B cell (primary cell): Measurements from ENCODE around the gene LRRC4C. TPM values are rescaled to one million over a fixed set of nuclear protein-coding genes. Genes with fewer than 3 reads are reported as not detected.

ENCODE experiments used
- ATAC-seq: fragments of 200-7000 bp; cut with Tn5 transposase; one replicate; pipeline ENCODE4 v1.10.0; 2021; ENCODE audit warnings: low read depth, mild to moderate bottlenecking, moderate number of reproducible peaks, moderate library complexity
- CTCF ChIA-PET: fragments of 350-600 bp; sonication (Branson Sonifier 250); formaldehyde crosslinking; loops from one replicate; lab custom pipeline; 2021; ENCODE audit warnings: antibody characterized with exemption, inconsistent platforms; lab: Charles Lee
- POLR2A ChIA-PET: fragments of 350-600 bp; sonication (Branson Sonifier 250); formaldehyde crosslinking; loops from one replicate; lab custom pipeline; 2021; ENCODE audit warnings: antibody characterized with exemption; lab: Charles Lee
- DNase-seq: peaks from one replicate; pipeline ENCODE4 v3.0.0; 2013
- H2AFZ ChIP-seq: 2 replicates; pipeline ENCODE4 v1.6.1; 2012; ENCODE audit warnings: mild to moderate bottlenecking, low read depth, low read length; ENCODE audit not compliant: insufficient read depth, poor library complexity, severe bottlenecking
- H3K27ac ChIP-seq, 2 donors: 1 replicate in 1 of 2; 2 replicates in 1 of 2; pipeline ENCODE4 v1.5.1; 2012 to 2013; ENCODE audit warnings: low read length in 2 of 2, mild to moderate bottlenecking in 2 of 2, moderate library complexity in 1 of 2
- H3K27me3 ChIP-seq, 4 experiments: fragments of 200-600 bp in 1 of 4; sonication (generic) in 1 of 4; replicated peaks in 1 of 4; 1 replicate in 2 of 4; 2 replicates in 2 of 4; pipeline versions ENCODE4 v1.6.1 to v1.7.0; 2013 to 2016; ENCODE audit warnings: low read length in 3 of 4, mild to moderate bottlenecking in 2 of 4, mixed read lengths in 1 of 4, moderate library complexity in 1 of 4; ENCODE audit not compliant: insufficient read depth in 4 of 4, control insufficient read depth in 3 of 4; ENCODE audit errors: control extremely low read depth in 1 of 4
- H3K36me3 ChIP-seq, 2 experiments: replicated peaks in 1 of 2; 1 replicate in 1 of 2; 2 replicates in 1 of 2; pipeline versions ENCODE4 v1.6.1 to v1.7.1; 2013; ENCODE audit warnings: low read length in 1 of 2; ENCODE audit not compliant: insufficient read depth in 2 of 2, control insufficient read depth in 1 of 2; ENCODE audit errors: control extremely low read depth in 1 of 2, extremely low read depth in 1 of 2
- H3K4me1 ChIP-seq, 2 donors: fragments of 200-600 bp in 1 of 2; sonication (generic) in 1 of 2; 1 replicate in 1 of 2; 2 replicates in 1 of 2; pipeline versions ENCODE4 v1.5.1 to v1.6.1; 2013 to 2017; ENCODE audit warnings: low read length in 2 of 2; ENCODE audit not compliant: control insufficient read depth in 2 of 2, insufficient read depth in 2 of 2
- H3K4me2 ChIP-seq: replicated peaks from 2 replicates; pipeline ENCODE3; 2012; ENCODE audit warnings: mild to moderate bottlenecking, low read depth, low read length; ENCODE audit not compliant: poor library complexity, severe bottlenecking
- H3K4me3 ChIP-seq, 5 experiments: fragments of 200-600 bp in 1 of 5; sonication (generic) in 1 of 5; 1 replicate in 3 of 5; 2 replicates in 2 of 5; pipeline versions ENCODE4 v1.5.1 to v1.7.0; 2011 to 2016; ENCODE audit warnings: low read length in 4 of 5, mild to moderate bottlenecking in 4 of 5, low read depth in 2 of 5, control low read depth in 1 of 5, moderate library complexity in 1 of 5; ENCODE audit not compliant: insufficient read depth in 1 of 5; ENCODE audit errors: control extremely low read depth in 1 of 5, extremely low read depth in 1 of 5
- H3K79me2 ChIP-seq: fragments of 200-600 bp; sonication (generic); one replicate; pipeline ENCODE4 v1.6.0; 2016; ENCODE audit warnings: low read length; ENCODE audit not compliant: control insufficient read depth, insufficient read depth
- H3K9ac ChIP-seq: fragments of 200-600 bp; sonication (generic); 2 replicates; pipeline ENCODE4 v1.6.1; 2017; ENCODE audit warnings: mild to moderate bottlenecking, low read length, moderate library complexity
- H3K9me3 ChIP-seq, 3 donors: one replicate each; pipeline versions ENCODE4 v1.6.1 to v1.7.1; 2013; ENCODE audit warnings: low read length in 2 of 3; ENCODE audit not compliant: control insufficient read depth in 2 of 3, insufficient read depth in 1 of 3; ENCODE audit errors: control extremely low read depth in 1 of 3
- H4K20me1 ChIP-seq: 2 replicates; pipeline ENCODE4 v1.6.0; 2012; ENCODE audit warnings: mild to moderate bottlenecking, low read length; ENCODE audit not compliant: insufficient read depth, control insufficient read depth, poor library complexity, severe bottlenecking
- H3K27ac Mint-ChIP-seq: one replicate; pipeline ENCODE4 v1.8.0; 2021; ENCODE audit warnings: mixed read lengths
- H3K27me3 Mint-ChIP-seq: one replicate; pipeline ENCODE4 v1.8.0; 2021; ENCODE audit warnings: mixed read lengths
- H3K4me1 Mint-ChIP-seq: one replicate; pipeline ENCODE4 v1.8.0; 2021; ENCODE audit warnings: mixed read lengths
- H3K4me3 Mint-ChIP-seq: one replicate; pipeline ENCODE4 v1.8.0; 2021; ENCODE audit warnings: mixed read lengths
- H3K9me3 Mint-ChIP-seq: one replicate; pipeline ENCODE4 v1.8.0; 2022; ENCODE audit warnings: mixed read lengths; ENCODE audit not compliant: insufficient read depth
- EZH2 ChIP-seq: IDR thresholded peaks from 2 replicates; pipeline ENCODE4 v1.6.1; 2012; ENCODE audit warnings: borderline replicate concordance, low read depth, mild to moderate bottlenecking, moderate library complexity, low read length; ENCODE audit not compliant: insufficient read depth, poor library complexity, severe bottlenecking
- WGBS: methylation state at CpG from one replicate; pipeline ENCODE4 v1.1.5; 2013; ENCODE audit warnings: missing lambda C conversion rate; ENCODE audit not compliant: insufficient coverage; 5-methylcytosine and 5-hydroxymethylcytosine counted together
- intact Hi-C: fragments of 100-400 bp; cut with micrococcal nuclease; formaldehyde crosslinking; loops from one replicate; pipeline ENCODE4 v1.10.0; 2022
- polyA plus RNA-seq: library from polyadenylated mRNA; depleted of rRNA; stranded (reverse); fragments of >200 nt; gene quantifications from 2 replicates; pipeline ENCODE4 v1.2.3, GENCODE V29; 2012
- total RNA-seq, 2 donors: library from RNA; stranded (reverse); fragments of 120-200 nt in 1 of 2; gene quantifications; 1 replicate in 1 of 2; 2 replicates in 1 of 2; pipeline versions ENCODE4 v1.2.3 to v1.2.4, GENCODE V29; 2013 to 2022
- TF ChIP-seq, protein P1 (sequence below): fragments of 200-600 bp; IDR thresholded peaks from one replicate; pipeline ENCODE4 v1.8.0; 2022; ENCODE audit warnings: antibody characterized with exemption, mild to moderate bottlenecking

Gene LRRC4C
- total and polyA plus RNA-seq, 2 donors (not counting 1 experiment from before 2014, with no cell fraction given) = 0.57 TPM; not detected in 1

DNA sequence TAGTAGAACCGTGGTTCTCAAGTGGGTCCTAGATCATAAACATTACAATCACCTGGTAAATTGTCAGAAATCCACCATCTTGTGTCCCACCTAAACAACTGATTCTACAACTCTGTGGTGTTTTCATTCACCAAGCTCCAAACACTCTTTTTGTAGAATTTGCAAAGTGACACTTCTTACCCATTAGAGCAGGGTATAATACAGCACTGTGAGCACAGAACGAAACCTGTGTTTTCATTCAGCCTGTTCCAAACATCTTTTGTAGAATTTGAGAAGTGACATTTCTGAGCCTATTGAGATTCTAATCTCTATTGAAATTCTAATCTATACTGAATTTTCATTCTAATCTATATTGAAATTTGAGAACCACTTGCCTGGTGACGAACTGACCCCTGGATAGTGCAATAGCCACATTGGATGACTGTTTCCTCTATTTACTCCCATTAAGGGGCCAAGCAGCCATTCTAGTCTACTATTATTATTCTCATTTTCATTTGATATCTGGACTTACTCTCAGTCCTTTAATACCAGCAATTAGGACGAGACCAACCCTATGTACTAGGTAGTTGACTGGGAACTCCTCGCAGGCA, 616.6 kb downstream of the LRRC4C start:
- Mint-ChIP-seq H3K27ac (no peak overlapping the region), H3K27me3 (no peaks in the 10 kb centered on the region), H3K4me1 (no peaks in the 10 kb centered on the region), H3K4me3 (no peak overlapping the region), H3K9me3 (no peaks in the 10 kb centered on the region)
- no peak for TF ChIP-seq EZH2
- TF ChIP-seq, protein P1, sequence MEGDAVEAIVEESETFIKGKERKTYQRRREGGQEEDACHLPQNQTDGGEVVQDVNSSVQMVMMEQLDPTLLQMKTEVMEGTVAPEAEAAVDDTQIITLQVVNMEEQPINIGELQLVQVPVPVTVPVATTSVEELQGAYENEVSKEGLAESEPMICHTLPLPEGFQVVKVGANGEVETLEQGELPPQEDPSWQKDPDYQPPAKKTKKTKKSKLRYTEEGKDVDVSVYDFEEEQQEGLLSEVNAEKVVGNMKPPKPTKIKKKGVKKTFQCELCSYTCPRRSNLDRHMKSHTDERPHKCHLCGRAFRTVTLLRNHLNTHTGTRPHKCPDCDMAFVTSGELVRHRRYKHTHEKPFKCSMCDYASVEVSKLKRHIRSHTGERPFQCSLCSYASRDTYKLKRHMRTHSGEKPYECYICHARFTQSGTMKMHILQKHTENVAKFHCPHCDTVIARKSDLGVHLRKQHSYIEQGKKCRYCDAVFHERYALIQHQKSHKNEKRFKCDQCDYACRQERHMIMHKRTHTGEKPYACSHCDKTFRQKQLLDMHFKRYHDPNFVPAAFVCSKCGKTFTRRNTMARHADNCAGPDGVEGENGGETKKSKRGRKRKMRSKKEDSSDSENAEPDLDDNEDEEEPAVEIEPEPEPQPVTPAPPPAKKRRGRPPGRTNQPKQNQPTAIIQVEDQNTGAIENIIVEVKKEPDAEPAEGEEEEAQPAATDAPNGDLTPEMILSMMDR = no peak
- ATAC-seq (no peak), DNase-seq (no peak)
- ChIA-PET CTCF (no interaction called here), POLR2A (no interaction called here)
- Histone ChIP-seq H3K4me3 (no peak overlapping the region), H4K20me1 (no peaks in the 10 kb centered on the region), H3K4me2 (no peak overlapping the region), H3K27me3 (no peaks in the 10 kb centered on the region), H2AFZ (no peak overlapping the region), H3K9me3 (no peaks in the 10 kb centered on the region), H3K79me2 (no peaks in the 10 kb centered on the region), H3K36me3 (no peaks in the 10 kb centered on the region), H3K9ac (no peak overlapping the region), H3K4me1 (no peaks in the 10 kb centered on the region), H3K27ac (no peak overlapping the region)
- intact Hi-C loops = no loop called here
- 72% methylated on average over 3 of the region's 5 CpGs for WGBS

DNA sequence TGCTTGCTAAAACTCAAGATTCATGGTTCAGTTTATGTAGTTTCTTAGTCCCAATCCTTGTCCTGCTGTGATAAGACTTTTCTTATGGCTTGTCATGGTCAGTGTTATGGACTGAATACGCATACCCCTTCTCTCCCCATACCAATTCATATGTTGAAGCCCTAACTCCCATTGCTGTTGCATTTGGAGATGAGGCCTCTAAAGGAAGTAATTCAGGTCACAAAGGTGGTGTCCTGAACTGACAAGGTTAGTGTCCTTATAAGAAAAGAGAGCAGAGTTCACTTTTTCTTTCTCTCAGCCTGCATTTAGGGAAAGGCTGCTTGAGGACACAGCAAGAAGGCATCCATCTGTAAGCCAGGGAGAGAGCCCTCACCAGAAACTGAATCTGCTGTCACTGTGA, 618.2 kb downstream of the LRRC4C start:
- no peak overlapping the region for H3K4me3 ChIP-seq
- no peaks in the 10 kb centered on the region for H3K4me1 Mint-ChIP-seq
- H3K9me3 Mint-ChIP-seq = no peaks in the 10 kb centered on the region
- no peak overlapping the region for H2AFZ ChIP-seq
- H4K20me1 ChIP-seq = no peaks in the 10 kb centered on the region
- TF ChIP-seq EZH2 = no peak
- TF ChIP-seq, protein P1 = no peak
- no peaks in the 10 kb centered on the region for H3K27me3 ChIP-seq
- no peak overlapping the region for H3K27ac ChIP-seq
- ChIA-PET POLR2A (no interaction called here), CTCF (no interaction called here)
- no peak for ATAC-seq
- no peak overlapping the region for H3K27ac Mint-ChIP-seq
- H3K4me1 ChIP-seq = no peaks in the 10 kb centered on the region
- H3K9ac ChIP-seq = no peak overlapping the region
- no peak overlapping the region for H3K4me3 Mint-ChIP-seq
- H3K79me2 ChIP-seq = no peaks in the 10 kb centered on the region
- WGBS = no CpG with 5 or more reads among the region's 1 CpG
- H3K9me3 ChIP-seq = no peaks in the 10 kb centered on the region
- no peak for DNase-seq
- H3K36me3 ChIP-seq = no peaks in the 10 kb centered on the region
- intact Hi-C loops = no loop called here
- no peak overlapping the region for H3K4me2 ChIP-seq
- H3K27me3 Mint-ChIP-seq = no peaks in the 10 kb centered on the region
